GM19372 (cell line): ENCODE results near the gene GSTO2.
"Not testable (repeated sequence)": the region's sequence is repeated elsewhere in the genome, so short reads cannot be mapped to it uniquely, and the experiment has no call there.

ENCODE experiments used
- ATAC-seq: cut with Tn5 transposase; IDR thresholded peaks from one replicate; pipeline ENCODE4 v1.9.1; 2021; ENCODE audit warnings: mild to moderate bottlenecking, low read depth, moderate library complexity; ENCODE audit not compliant: unreplicated experiment

GSTO2 gene

DNA sequence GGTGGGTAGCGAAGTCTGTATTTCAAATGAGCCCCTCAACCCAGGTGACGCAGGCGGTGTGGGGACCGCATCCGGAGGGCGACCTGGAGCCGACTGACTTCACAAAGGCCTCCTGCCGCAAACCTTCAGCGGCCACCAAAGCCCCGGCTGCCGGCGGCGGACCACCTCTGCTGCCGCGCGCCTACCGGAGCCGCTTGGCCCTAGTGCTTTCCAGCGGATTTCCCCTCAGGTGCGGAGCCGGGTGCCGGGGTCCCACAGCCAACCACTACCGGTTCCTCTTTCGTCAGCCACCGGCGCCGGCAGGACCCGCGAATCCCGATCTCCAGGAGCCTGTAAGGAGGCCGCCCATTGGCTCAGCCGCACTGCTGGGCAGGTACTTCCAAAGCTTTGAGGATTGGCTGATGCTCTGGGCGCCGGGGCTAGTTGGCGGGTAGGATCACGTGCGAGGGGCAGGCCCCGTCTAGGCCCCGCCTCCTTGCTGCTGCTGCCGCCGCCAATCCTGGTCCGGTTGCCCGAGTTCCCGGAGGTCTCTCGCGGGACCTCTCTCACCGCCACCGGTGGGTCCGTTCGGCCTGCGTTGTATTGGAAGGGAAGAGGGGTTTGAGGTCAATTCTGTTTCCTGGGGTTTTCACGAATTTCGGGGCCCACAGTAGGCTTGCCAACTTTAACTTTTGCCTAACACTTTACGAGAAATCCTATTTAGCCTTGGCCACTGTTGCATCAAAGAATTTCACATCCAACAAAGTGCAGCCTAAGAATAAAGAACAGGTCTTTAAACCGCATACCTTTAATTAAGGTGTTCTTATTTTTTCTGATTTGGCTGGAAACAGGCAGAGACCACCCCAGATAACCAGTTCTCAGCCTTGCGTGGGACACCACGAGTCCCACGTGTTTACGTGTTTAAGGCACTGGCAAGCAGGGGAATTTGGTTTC, at the start of gene GSTO2:
Gene GSTO2 (plus strand): TSS at position 472 of the 933 bp plus-strand sequence. CDS start 5,732 bp downstream, outside the sequence.
- peak; percentile 99 for ATAC-seq

DNA sequence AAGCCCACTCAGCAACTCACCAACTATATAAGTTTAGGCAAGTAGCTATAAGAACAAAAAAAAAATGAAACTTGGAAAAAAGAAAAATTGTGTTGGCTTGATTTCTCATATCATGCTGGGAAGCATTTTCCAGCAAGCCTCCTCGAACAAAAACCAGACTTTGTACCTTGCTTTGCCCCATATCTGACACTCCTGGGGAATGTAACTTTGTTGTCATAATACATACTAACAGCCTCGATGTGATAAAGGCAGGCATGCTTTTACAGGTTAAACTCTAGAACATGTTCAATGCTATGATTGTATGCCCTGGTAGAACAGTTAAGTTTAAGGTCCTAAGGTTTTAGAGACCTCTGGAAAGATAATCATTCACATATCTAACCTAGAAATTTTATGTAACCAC, 48.5 kb upstream of the GSTO2 start:
- no peak for ATAC-seq

DNA sequence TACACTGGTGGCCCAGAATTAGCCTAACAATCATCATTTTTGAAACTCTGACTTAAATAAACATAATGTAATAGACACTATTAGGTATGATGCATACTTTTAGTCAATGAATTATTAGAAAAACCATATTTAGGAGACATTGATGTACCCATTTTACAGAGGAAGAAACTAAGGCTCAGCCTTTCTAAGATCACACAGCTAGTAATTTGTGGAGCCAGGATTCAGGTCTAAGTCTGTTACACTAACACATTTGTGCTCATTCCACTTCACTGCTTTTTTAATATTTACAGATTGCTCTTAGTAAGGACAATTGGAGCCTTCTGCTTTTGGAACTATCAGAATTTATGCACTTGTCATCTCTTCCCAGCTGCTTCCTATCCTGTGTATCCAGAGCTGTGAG, 45.7 kb upstream of the GSTO2 start:
- no peak for ATAC-seq

DNA sequence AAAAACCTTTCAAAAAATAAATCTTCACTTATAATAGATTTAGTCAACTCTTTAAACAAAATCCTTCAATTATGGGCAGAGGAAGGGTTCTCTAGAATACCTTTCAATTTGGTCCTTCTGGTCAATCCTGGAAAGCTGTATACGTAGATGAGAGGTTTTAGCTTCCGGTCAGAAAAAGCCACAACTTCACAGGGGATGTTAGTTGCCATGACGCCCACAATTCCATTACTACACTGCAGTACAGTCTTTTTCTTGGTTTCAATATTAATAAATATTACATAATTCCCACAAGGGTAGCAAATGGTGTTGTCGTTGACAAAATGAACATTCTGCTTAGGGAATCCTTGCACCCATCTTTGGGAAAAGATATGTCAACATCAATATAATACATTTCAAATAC, 38.5 kb upstream of the GSTO2 start:
- no peak for ATAC-seq

DNA sequence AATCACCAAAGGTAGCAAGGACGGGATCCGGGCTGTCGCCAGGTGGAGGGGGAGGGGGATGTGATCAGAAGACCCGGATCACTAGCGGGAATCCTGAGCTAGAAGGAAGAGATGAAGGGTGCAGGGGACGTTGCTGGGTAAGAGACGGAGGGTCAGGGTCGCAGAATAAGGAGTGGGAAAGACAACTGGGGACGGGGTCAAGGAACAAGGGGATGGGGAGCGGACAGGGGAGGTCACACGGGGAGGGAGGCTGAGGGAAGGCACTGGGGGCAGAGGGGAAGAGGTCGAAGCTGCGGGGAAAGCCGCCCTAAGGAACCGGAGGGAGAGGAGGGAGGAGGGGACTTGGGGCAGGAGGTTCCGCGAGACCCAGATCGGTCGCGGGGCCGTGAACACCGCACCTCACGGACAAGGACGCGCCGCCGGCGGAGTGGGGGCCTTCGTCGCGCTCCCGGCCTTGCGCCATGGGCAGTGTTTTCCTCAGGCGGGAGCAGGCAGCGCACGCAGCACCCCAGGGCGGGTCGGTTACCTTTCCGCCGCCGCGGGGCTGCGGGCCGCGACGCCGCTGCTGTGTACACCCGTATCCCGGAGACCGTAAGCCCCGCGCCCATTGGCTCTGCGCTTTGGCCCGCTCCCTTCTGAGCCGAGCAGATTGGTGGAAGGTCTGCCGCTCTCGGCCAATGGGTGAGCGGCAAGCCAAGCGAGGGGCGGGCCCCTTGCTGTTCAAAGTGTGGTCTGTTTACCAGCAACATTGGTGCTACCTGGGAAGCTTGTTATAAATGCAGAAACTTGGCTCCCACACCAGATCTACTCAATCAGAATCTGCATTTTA, 37.0 kb upstream of the GSTO2 start, which contains the start of gene CFAP43:
Gene CFAP43 (minus strand): TSS at position 581 of the 829 bp plus-strand sequence. CDS start 118 bp downstream, at position 463.
- peak; percentile 100 for ATAC-seq

DNA sequence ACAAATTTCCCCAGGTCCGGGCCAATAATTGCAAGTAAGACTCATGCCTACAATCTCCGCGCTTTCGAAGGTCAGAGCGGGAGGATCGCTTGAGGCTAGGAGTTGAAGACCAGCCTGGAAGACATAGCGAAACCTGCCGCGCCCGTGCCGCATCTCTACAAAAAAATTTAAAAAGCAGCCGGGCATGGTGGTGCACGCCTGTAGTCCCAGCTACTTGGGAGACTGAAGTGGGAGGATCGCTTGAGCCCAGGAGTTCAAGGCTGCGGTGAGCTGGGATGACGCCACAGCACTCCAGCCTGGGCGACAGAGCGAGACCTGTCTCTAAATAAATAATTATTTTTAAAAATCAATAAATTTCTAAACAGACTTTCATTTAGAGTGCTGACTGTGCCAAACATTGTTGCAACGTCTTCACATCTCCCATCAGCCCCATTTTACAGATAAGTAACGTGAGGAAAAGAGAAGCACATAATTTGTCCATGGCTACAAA, 36.3 kb upstream of the GSTO2 start:
- ATAC-seq = peak; percentile 3

DNA sequence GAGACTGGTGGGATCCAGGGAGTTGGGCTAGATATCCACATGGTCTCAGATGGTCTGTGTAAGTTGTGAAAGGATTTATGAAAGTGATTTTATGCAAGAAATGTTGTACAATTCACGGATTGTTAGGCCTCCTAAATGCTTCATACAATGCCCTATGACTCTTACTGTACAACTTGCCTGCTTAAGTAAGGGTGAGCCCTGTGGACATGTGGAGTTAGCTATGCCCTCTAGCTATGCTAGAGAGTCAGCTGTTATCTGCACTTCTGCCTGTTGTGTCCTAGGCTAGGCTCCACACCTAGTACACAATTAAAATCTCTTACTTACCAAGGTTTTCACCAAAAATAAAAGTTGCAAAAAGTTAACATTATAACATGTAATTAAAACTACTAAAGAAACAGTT, 35.2 kb upstream of the GSTO2 start:
- ATAC-seq = no peak

DNA sequence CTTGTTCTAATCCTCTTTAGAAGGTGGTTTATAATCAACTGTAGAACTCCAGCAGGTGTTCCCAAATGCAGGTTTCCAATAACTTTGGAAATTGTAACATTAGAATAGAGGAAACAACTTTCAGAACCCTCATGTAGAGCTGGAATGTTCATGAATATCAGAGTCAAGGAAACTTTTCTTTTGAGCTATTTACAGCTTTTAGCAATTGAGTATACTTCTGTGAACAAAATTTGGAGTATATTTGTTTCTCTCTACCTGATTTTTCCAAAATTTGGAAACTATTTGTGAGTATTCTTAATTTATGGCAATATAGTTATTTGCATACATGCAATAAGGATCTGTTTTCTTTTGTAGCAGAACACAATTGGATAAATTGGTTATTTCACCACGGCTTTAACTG, 34.0 kb upstream of the GSTO2 start:
- ATAC-seq = no peak

DNA sequence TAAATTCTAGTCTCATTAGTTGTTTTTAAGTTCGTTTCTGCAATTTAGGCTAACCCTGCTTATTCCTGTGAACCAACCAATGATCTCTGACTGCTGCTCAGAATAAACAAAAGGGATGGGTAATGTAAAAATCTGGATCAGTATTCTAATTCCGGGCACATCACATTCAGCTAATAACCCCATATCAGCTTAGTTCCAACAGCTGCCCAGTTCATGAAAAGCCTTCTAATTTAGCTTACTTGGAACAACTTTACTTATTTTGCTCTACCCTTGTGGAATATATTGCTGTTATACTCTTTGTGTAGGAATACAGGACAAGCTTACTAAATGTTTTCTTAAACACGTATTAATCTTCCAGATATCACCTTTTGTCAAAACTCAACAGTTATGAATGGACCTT, 33.2 kb upstream of the GSTO2 start:
- no peak for ATAC-seq

DNA sequence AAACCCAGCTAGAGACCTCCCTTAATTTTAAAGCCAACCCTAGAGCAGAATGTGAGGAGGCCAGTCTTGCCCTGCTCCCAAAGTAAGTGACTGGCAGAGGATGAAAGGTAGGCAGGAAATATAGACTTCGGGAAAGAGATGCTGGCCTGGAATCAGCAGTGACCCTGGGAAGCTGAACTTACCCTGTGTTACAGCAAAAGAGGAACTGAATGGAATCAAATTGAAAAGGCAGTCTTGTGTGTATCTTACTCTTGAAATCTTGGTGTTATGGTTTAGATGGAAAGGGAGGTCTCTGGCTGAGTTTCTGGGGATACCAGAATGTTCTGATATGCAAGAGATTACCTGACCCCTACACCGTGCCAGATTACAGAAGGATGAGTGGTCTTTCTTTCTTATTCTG, 28.9 kb upstream of the GSTO2 start:
- ATAC-seq = no peak

DNA sequence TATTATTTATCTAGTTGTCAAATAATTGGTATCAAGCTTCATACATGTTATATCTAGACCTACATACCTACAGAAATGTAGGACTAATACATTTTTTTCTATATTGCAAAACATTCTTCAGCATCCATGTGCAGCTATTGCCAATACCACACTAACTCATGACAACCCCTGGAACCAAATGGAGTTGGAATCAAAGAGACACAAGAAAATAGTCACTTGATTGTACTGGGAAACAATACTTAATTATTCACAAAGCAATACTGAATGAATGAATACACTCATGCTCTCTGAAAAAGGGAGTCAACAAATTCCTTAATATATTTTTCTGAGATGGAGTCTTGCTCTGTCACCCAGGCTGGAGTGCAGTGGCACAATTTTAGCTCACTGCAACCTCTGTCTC, 26.4 kb upstream of the GSTO2 start:
- no peak for ATAC-seq

DNA sequence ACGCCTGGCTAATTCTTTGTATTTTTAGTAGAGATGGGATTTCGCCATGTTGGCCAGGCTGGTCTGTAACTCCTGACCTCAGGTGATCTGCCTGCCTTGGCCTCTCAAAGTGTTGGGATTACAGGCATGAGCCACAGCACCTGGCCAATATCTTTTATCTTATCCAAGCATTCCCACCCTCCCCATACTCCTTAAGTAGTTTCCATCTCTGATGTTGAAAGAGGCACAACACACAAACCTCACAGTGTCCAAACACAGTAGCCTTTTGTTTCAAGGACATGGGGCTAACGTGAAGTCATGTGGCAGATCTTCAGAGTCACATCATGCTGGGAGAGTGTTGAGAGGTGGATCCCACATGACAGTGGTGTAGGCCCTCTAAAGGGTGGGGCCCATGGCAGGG, 26.0 kb upstream of the GSTO2 start:
- not testable (repeated sequence) for ATAC-seq

DNA sequence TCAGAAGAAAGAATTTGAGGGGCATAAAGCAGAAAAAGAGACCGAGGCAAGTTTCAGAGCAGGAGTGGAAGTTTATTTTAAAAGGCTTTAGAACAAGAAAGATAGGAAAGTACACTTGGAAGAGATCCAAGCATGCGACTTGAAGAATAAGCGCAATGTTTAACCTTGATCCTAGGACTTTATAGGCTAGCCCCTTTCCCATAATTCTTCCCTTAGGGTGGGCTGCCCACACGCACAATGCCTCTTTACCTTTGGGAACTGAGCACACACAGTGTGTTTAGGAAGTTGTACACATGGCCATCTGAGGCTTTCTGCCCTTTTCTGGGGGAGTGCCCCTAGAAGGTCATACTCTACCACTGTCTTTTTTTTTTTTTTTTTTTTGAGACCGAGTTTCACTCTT, 25.5 kb upstream of the GSTO2 start:
- no peak for ATAC-seq

DNA sequence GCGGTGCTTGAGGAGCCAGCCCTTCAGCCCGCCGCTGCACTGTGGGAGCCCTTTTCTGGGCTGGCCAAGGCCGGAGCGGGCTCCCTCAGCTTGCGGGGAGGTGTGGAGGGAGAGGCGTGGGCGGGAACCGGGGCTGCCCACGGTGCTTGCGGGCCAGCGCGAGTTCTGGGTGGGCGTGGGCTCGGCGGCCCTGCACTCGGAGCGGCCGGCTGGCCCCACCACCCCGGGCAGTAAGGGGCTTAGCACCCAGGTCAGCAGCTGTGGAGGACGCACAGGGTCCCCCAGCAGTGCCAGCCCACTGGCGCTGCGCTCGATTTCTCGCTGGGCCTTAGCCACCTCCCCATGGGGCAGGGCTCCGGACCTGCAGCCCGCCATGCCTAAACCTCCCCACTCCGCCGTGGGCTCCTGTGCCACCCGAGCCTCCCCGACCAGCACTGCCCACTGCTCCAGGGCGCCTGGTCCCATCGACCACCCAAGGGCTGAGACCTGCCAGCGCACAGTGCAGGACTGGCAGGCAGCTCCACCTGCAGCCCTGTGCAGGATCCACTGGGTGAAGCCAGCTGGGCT, 23.8 kb upstream of the GSTO2 start:
- no peak for ATAC-seq

DNA sequence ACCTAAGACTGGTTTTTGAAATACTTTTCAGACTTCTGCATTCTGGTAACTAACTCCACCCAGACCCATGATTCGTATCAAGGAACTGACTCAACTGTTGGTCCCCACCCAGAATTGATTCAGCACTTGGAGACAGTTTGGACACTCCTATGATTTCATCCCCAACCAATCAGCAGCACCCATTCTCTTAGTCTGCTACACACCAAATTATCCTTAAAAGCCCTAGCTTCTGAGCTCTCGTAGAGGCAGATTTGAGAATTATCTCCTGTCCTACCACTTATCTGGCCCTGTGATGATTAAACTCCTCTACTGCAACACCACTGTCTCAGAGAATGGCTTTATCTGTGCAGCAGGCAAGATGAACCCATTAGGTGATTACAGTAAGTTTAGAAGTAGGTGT, 22.0 kb upstream of the GSTO2 start:
- ATAC-seq = no peak

DNA sequence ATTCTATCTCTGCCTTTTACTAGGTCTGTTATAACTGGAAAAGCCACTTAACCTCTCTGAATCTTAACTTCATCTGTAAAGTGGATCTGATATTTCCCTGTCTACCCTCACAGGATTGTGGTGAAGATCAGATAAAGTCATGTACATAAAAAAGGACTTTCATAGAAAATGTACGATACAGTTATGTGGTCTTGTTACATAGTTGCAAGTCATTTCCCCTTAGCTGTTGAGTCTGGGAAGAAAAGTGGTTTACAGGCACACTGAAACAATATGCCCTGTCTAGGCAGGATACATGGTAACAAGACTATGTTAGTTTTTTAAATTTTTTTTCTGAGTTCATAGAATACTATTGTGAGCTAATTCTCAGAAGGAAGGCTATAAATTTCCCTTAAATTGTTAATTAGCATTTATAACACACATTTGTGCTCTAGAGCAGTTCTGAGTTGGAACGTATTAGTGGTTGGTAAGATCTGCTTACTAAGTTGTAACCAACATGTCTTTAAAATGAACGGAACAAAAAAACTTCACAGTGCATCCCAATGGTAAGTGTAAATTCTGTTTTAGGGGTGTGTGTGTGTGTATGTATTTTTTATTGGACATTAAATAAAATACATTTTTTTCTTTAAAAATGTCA, 21.4 kb upstream of the GSTO2 start:
- ATAC-seq = no peak

DNA sequence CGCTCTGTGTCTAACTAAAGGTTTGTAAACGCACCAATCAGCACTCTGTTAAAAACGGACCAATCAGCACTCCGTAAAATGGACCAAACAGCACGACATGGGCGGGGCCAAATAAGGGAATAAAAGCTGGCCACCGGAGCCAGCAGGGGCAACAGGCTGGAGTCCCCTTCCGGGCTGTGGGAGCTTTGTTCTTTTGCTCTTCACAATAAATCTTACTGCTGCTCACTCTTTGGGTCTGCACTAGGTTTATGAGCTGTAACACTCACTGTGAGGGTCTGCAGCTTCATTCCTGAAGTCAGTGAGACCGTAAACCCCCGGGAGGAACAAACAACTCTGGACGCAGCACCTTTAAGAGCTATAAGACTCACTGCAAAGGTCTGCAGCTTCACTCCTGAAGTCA, 20.1 kb upstream of the GSTO2 start:
- ATAC-seq = not testable (repeated sequence)

DNA sequence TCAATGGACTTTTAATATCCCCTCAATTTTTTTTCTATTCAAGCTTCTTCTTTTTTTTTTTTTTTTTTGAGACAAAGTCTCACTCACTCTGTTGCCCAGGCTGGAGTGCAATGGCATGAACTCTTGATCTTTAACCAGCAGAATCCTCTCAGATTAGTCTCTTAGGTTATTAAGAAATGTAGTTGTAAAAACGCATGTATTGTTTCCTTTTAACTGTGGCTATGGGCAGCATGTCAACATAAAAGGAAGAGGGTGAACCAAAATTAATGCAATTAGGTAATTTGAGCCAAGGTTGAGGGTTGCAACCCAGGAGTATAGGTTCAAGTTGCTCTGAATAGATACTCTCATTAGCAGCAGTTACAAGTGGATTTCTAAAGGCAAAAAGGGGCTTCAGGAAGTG, 18.6 kb upstream of the GSTO2 start:
- no peak for ATAC-seq

DNA sequence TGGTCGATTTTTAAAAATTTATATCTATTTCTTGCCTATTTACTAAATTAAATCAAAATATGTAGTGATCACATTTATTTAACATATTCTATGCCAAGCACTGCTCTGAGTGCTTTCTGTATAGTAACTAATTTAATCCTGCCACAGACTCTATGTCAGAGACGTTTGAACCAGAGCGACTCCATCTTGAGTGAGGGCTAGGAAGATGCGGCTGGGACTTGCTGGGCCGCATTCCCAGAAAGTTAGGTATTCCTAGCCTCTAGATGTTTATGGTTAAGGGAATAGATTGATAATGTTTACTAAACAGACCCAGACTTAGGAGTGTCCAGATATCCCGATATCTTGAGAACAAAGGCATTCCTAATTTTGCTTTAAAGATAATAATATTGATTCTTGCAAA, 17.5 kb upstream of the GSTO2 start:
- ATAC-seq = no peak

DNA sequence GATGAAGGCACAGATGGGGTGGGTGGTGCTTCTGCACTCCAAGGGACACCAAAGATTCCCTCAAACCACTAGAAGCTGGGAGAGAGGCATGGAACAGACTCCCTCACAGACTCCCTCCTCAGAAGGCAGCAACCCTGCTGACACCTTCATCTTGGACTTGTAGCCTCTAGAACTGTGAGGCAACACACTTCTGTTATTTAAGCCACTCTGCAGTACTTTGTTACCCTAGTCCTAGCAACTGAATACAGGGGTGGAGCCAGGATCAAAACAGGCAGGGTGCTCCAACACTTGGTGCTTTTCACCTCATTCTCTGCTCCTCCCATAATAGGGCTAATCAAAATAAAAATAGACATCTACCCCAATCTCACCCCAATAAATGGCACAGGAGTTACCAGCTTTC, 16.6 kb upstream of the GSTO2 start:
- no peak for ATAC-seq
